ENCODE measurements around the gene SDCBP2.

DNA sequence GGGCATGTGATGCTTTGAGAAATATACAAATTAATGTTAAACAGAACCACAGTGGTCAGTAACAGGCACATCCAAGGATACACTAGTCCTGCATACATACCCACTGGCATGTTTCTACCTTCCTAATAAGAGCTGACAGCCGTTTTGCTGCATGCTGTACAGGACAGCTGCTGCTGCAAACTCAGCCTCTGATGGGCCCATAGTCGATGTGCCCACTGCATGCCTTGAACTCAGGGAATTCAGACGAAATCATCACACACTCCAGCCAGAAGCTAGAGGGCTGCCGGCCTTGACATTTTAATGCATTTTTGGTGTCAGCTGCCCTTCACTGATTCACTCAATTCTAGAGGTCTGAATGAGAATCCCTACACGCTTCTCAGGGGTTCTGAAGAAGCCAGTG lies 34.6 kb upstream of the SDCBP2 start:
- no peak for TF ChIP-seq POLR2A (IDR thresholded peaks at IDR 0.05)
- TF ChIP-seq, protein P1, sequence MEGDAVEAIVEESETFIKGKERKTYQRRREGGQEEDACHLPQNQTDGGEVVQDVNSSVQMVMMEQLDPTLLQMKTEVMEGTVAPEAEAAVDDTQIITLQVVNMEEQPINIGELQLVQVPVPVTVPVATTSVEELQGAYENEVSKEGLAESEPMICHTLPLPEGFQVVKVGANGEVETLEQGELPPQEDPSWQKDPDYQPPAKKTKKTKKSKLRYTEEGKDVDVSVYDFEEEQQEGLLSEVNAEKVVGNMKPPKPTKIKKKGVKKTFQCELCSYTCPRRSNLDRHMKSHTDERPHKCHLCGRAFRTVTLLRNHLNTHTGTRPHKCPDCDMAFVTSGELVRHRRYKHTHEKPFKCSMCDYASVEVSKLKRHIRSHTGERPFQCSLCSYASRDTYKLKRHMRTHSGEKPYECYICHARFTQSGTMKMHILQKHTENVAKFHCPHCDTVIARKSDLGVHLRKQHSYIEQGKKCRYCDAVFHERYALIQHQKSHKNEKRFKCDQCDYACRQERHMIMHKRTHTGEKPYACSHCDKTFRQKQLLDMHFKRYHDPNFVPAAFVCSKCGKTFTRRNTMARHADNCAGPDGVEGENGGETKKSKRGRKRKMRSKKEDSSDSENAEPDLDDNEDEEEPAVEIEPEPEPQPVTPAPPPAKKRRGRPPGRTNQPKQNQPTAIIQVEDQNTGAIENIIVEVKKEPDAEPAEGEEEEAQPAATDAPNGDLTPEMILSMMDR (IDR thresholded peaks at IDR 0.05) = no peak

Measured in Peyer's patch (tissue), 4 donors.